GM12878 (cell line): ENCODE data around the gene CFAP74. TPM values are rescaled to one million over a fixed set of nuclear protein-coding genes. Genes with fewer than 3 reads are reported as not detected.

Experiments used
- ATAC-seq: fragments of 200-7000 bp; cut with Tn5 transposase; 3 replicates; pipeline ENCODE4 v1.9.1; 2020; ENCODE audit warnings: mild to moderate bottlenecking, moderate library complexity
- BruUV-seq: library from RNA; stranded (reverse); fragments of 400-500 nt; replicated peaks from 2 replicates; lab custom pipeline; 2021; lab: Mats Ljungman, UMichigan
- CTCF ChIA-PET: fragments of 300-600 bp; sonication (Branson Sonifier 250); formaldehyde crosslinking; extraction: SDS; loops from one replicate; lab custom pipeline; 2021; ENCODE audit warnings: inconsistent platforms; lab: Yijun Ruan, JAX
- POLR2A ChIA-PET: fragments of 350-600 bp; formaldehyde crosslinking; extraction: SDS; loops from one replicate; lab custom pipeline; 2021; ENCODE audit warnings: inconsistent platforms; lab: Charles Lee
- RAD21 ChIA-PET: fragments of 300-600 bp; sonication (Branson Sonifier 250); formaldehyde crosslinking; loops from one replicate; lab custom pipeline; 2023; ENCODE audit warnings: antibody characterized with exemption; ENCODE audit not compliant: unreplicated experiment; lab: Charles Lee
- SMC1A ChIA-PET: fragments of 300-600 bp; sonication (Branson Sonifier 250); formaldehyde crosslinking; loops from one replicate; lab custom pipeline; 2023; ENCODE audit not compliant: unreplicated experiment, uncharacterized antibody; lab: Charles Lee
- DNase-seq: peaks from one replicate; pipeline ENCODE4 v3.0.0-alpha.2; 2011; ENCODE audit warnings: low read depth, low spot score
- FAIRE-seq: peaks from 3 replicates; lab custom pipeline; 2011; peaks lifted over from hg19 to GRCh38; lab: Jason Lieb, UNC
- H2AFZ ChIP-seq: 2 replicates; pipeline ENCODE4 v1.6.0; 2011; ENCODE audit warnings: low read depth, low read length, control low read depth; ENCODE audit not compliant: control insufficient read depth
- H3K27ac ChIP-seq: 2 replicates; pipeline ENCODE4 v1.5.1; 2011; ENCODE audit warnings: control low read depth; ENCODE audit not compliant: control insufficient read depth, insufficient read depth
- H3K27me3 ChIP-seq, 2 experiments: replicated peaks in 1 of 2; 2 replicates each; pipeline versions ENCODE4 v1.6.0 to v1.6.1; 2011; ENCODE audit warnings: low read length in 1 of 2; ENCODE audit not compliant: control insufficient read depth in 2 of 2, insufficient read depth in 2 of 2
- H3K36me3 ChIP-seq, 2 experiments: 2 replicates each; pipeline ENCODE4 v1.5.1; 2011; ENCODE audit warnings: low read length in 1 of 2; ENCODE audit not compliant: control insufficient read depth in 2 of 2, insufficient read depth in 2 of 2
- H3K4me1 ChIP-seq: 2 replicates; pipeline ENCODE4 v1.6.1; 2011; ENCODE audit warnings: mild to moderate bottlenecking, low read length, moderate library complexity, mixed read lengths; ENCODE audit not compliant: control insufficient read depth, insufficient read depth
- H3K4me2 ChIP-seq: 2 replicates; pipeline ENCODE4 v1.6.0; 2011; ENCODE audit warnings: control low read depth; ENCODE audit not compliant: control insufficient read depth, insufficient read depth
- H3K4me3 ChIP-seq: fragments of 200-600 bp; sonication (generic); 2 replicates; pipeline ENCODE4 v1.5.1; 2016
- H3K79me2 ChIP-seq: 2 replicates; pipeline ENCODE4 v1.6.0; 2011; ENCODE audit warnings: low read length; ENCODE audit not compliant: control insufficient read depth, insufficient read depth
- H3K9ac ChIP-seq: 2 replicates; pipeline ENCODE4 v1.8.0; 2011; ENCODE audit warnings: low read length, control low read depth, mixed read lengths; ENCODE audit not compliant: control insufficient read depth, insufficient read depth
- H3K9me3 ChIP-seq: replicated peaks from 3 replicates; pipeline ENCODE4 v1.5.1; 2011; ENCODE audit warnings: mild to moderate bottlenecking, low read length; ENCODE audit not compliant: control insufficient read depth, insufficient read depth
- H4K20me1 ChIP-seq: 2 replicates; pipeline ENCODE4 v1.6.0; 2011; ENCODE audit not compliant: control insufficient read depth, insufficient read depth
- NFIC ChIP-seq: IDR thresholded peaks from 2 replicates; pipeline ENCODE4 v1.6.1; 2012; ENCODE audit warnings: low read depth, mild to moderate bottlenecking, inconsistent platforms, low read length, moderate library complexity
- NFYB ChIP-seq: IDR thresholded peaks from 2 replicates; pipeline ENCODE4 v1.6.1; 2011; ENCODE audit warnings: low read depth, mild to moderate bottlenecking, low read length, improper control_type of control experiment, moderate library complexity; ENCODE audit not compliant: insufficient read depth
- SREBF1 ChIP-seq: IDR thresholded peaks from 2 replicates; pipeline ENCODE4 v1.6.1; 2012; ENCODE audit warnings: mild to moderate bottlenecking, low read length
- ZNF217 ChIP-seq: fragments of 450-650 bp; IDR thresholded peaks from 2 replicates; pipeline ENCODE4 v1.6.1; 2017; ENCODE audit warnings: antibody characterized with exemption, mild to moderate bottlenecking
- WGBS: methylation state at CpG from one replicate; pipeline ENCODE4 v1.1.6; 2016; ENCODE audit warnings: low lambda C conversion rate; ENCODE audit not compliant: insufficient replicate concordance, insufficient coverage; ENCODE audit errors: missing lambda C conversion rate; 5-methylcytosine and 5-hydroxymethylcytosine counted together
- in situ Hi-C: fragments of 300-500 bp; cut with MboI; formaldehyde crosslinking; loops from 9 replicates; pipeline ENCODE4 v1.14.3; 2018; ENCODE audit warnings: mixed read lengths
- intact Hi-C: fragments of 100-400 bp; cut with micrococcal nuclease; formaldehyde crosslinking; loops from one replicate; pipeline ENCODE4 v1.14.2; 2022; ENCODE audit not compliant: unreplicated experiment
- polyA plus RNA-seq, 11 experiments: library from polyadenylated mRNA; depleted of rRNA in 4 of 11; unstranded in 6 of 11; stranded (reverse) in 5 of 11; fragments of >200 nt; fragmentation: Nextera tagmentation in 4 of 11; fragmentation: Illumina TruSeq in 1 of 11; extraction: Ambion mirVana in 4 of 11; extraction: Trizol in 1 of 11; gene quantifications; 1 replicate in 1 of 11; 2 replicates in 10 of 11; pipeline versions ENCODE4 v1.2.1 to v1.2.3, GENCODE V29; 2011 to 2016; ENCODE audit warnings: inconsistent platforms in 2 of 11, missing spikeins in 2 of 11, low read depth in 1 of 11
- total RNA-seq, 4 experiments: library from RNA; depleted of rRNA in 3 of 4; stranded (reverse); fragments of >200 nt in 3 of 4; fragmentation: Illumina TruSeq in 1 of 4; extraction: Trizol in 1 of 4; gene quantifications; 2 replicates each; pipeline versions ENCODE4 v1.2.1 to v1.2.3, GENCODE V29; 2013 to 2021

The CFAP74 gene
- total and polyA plus RNA-seq, 10 of the 15 experiments (the other 5 are each of a cell fraction or from before 2014, with no cell fraction given), result 0.01 TPM; not detected in 9

- intact Hi-C loops (no loop called here), in situ Hi-C loops (no loop called here)
- Histone ChIP-seq H3K9me3 (no peaks in the 10 kb centered on the region), H4K20me1 (no peaks in the 10 kb centered on the region), H2AFZ (no peak overlapping the region), H3K9ac (no peak overlapping the region), H3K36me3 (no peaks in the 10 kb centered on the region), H3K79me2 (no peaks in the 10 kb centered on the region), H3K4me2 (no peak overlapping the region), H3K4me1 (no peaks in the 10 kb centered on the region), H3K4me3 (no peak overlapping the region), H3K27ac (no peak overlapping the region), H3K27me3 (no peaks in the 10 kb centered on the region; a peak in 1 of 4 replicates)
- DNase-seq (no peak), ATAC-seq (no peak), FAIRE-seq (no peak)
- TF ChIP-seq NFYB, result no peak
- TF ChIP-seq NFIC, result no peak
- ChIA-PET RAD21 (no interaction called here), POLR2A (no interaction called here), CTCF (no interaction called here), SMC1A (no interaction called here)
- WGBS, result 62% methylated on average over 26 of the region's 26 CpGs
- no TSS peak for BruUV-seq
These were observed 25.4 kb upstream of the CFAP74 start for GRCh38 chr1:2028870-2029560.

DNA sequence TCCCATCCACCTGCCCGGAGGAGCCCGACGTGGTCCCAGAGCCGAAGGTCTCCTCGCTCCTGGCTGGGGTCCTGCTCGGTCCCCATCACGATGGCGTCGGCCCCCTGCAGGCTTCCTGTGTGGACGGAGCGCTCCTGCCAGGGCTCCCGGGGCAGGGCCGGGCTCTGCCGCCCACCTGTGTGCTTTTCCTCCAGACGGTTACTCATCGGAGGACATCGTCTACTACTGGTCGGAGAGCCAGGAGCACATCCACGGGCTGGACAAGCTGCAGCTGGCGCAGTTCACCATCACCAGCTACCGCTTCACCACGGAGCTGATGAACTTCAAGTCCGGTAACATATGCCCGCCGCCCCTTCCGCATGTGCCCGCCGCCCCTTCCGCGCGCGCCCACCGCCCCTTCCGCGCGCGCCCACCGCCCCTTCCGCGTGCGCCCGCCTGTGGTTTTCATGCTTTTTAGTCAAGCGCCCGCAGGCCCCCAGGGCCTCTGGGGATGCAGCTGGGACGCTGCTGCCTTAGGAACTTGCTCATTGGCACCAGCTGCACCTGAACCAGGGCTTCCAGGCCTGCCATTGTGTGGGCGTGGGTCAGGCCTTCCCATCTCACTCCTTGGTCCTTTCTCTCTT is 24.5 kb upstream of the CFAP74 start:
- H3K27me3 ChIP-seq, result no peaks in the 10 kb centered on the region; a peak in 1 of 4 replicates
- no peak overlapping the region for H3K27ac ChIP-seq
- FAIRE-seq, result no peak
- no peak for DNase-seq
- H4K20me1 ChIP-seq, result no peaks in the 10 kb centered on the region
- H2AFZ ChIP-seq, result no peak overlapping the region
- H3K36me3 ChIP-seq, result no peaks in the 10 kb centered on the region
- no TSS peak for BruUV-seq
- no peak overlapping the region for H3K4me2 ChIP-seq
- H3K4me1 ChIP-seq, result no peaks in the 10 kb centered on the region
- intact Hi-C loops, result no loop called here
- H3K9me3 ChIP-seq, result no peaks in the 10 kb centered on the region
- 76% methylated on average over 38 of the region's 46 CpGs for WGBS
- POLR2A ChIA-PET, result no interaction called here
- ATAC-seq, result no peak
- CTCF ChIA-PET, result no interaction called here
- SMC1A ChIA-PET, result no interaction called here
- in situ Hi-C loops, result no loop called here
- H3K9ac ChIP-seq, result no peak overlapping the region
- no peak overlapping the region for H3K4me3 ChIP-seq
- RAD21 ChIA-PET, result no interaction called here
- no peak for TF ChIP-seq ZNF217
- TF ChIP-seq SREBF1, result no peak
- TF ChIP-seq, all 136 proteins: peak for 0
- no peaks in the 10 kb centered on the region for H3K79me2 ChIP-seq
